CD4-positive, alpha-beta T cell treated with Interleukin-10 for 1 hour (primary cell): ENCODE data around the gene SCT.

Source experiments
- DNase-seq: peaks from one replicate; pipeline ENCODE4 v3.0.0-alpha.2; 2020

Gene SCT

DNA sequence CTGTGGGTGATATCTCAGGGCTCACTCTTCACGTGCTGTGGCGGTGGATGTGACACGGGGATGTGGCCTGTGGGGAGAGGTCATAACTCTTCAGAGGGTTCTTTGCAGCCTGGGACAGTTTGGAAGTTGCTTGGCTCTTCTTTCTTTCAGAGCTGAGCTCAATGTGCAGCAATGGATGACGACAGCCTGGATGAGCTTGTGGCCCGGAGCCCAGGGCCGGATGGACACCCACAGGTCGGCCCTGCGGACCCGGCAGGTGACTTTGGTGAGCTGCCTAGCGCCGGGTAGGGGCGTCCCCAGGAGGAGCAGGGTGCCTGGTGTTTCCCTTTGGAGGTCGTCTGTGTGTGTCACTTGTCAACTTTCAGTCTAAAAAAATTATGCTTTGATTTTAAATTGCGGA is 45.6 kb downstream of the SCT start:
- no peak for DNase-seq

DNA sequence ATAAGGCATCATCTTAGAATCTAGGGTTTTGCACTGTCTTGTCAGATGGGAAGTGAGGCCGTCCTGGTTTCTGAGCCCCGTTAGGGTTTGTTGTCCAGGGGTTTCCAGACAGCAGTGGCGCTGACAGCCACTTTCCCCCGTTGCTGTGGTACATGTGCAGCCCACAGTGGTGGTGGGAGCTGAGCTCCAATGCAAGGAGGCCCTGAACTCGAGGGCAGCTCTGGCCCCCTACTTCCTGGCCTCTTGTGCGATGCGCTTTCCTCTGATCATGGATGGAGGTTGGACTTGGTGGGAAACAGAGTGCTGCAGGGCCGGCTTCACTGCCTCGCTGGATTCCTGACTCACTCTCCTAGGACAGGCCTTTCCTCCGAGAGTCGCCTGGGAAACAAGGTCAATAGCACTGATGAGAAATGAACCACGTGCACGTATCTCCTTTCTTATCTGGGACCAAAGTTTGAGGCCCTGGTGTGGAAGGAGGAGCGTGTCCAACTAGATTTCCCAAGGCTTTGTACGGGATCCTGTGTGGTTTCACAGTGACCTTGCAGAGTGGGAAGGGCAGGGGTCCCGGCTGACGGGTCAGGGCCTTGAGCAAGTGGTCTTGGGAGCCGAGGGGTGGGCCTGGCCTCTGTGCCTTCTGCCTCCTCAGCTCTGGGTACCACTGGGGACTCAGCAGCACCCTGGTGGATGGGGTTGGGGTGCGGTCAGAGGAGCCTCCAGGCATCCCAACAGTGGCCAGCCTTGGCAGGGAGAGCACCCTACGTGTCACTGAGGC is 47.0 kb downstream of the SCT start:
- DNase-seq: no peak

DNA sequence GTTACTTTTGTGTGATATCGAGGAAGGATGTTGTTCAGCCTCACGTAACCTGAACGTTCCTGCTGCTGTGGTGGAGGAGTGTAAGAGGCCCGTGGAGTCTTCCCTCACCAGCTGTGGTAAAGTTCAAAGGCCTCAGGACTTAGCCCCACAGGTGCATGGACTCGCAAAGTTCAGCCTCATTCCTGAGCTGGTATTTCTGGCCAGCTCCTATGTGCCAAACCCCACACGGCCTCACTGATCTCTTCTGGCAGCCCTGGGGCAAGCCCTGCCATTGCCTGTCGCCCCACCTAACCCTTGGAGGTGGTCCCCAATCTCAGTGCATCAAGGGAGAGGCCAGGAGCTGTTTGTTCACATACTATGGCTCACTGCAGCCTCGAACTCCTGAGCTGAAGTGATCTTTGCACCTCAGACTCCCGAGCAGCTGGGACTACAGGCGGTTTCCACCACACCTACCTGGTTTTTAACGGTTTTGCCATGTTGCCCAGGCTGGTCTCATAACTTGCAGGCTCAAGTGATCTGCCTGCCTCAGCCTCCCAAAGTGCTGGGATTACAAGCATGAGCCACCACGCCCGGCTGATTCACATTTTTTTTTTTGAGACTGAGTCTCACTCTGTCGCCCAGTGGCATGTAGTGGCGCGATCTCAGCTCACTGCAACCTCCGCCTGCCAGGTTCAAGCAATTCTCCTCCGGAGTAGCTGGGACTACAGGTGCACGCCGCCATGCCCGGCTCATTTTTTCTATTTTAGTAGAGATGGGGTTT is 48.5 kb downstream of the SCT start:
- no peak for DNase-seq

DNA sequence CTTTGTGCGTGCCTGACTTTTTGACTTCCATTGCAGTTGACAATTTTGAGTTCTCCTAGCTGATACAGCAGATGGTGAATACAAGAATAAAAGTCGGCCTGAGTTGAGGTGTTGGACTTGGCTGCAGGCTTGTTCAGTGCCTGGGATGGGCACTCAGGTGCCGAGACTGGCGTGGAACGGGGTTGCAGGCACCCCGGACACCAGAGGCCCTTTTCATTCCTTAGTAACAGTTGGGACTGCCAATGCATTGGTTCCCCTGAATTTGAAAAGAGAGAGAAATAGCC is 49.4 kb downstream of the SCT start:
- DNase-seq: no peak

DNA sequence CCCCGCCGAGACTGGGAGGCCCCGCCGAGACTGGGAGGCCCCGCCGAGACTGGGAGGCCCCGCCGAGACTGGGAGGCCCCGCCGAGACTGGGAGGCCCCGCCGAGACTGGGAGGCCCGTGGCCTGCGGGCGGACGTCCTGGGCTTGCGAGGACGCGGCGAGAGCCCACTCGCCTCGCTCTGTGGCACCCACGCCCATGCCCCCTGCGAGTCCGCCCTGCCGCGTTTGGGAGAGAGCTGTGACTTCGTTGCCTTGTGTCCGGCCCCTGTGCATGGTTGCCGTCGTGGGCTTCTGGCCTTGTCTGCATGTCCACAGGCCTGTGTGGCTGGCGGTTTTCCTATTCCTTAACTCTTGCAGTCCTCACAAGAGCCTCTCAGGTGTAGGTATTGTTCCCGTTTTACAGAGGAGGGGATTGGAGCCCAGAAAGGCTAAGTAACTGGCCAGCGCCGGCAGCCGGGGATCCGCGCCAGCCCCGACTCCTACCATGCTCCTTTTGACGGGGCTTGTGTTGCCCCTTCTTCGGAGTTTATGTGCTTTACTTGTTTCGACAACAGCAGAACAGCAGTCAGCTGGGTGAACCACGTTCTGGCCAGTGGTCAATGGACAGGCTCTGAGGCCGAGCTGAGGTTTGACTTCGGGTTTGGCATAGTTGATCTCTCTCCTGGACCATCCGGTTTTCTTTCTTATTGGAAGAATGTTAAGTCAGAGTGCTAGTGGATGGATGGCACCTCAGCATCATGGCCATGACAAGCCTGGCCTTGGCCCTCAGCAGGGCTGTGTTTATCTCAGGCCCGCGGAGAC is 50.0 kb downstream of the SCT start:
- no peak for DNase-seq
